GM12875 (cell line): ENCODE measurements around the gene KBTBD12.
"Not testable (repeated sequence)": the region's sequence is repeated elsewhere in the genome, so short reads cannot be mapped to it uniquely, and the experiment has no call there.

Source experiments
- H3K4me3 ChIP-seq: one replicate; pipeline ENCODE4 v1.5.1; 2011; ENCODE audit warnings: low read depth, low read length, control low read depth
- TF ChIP-seq, protein P1 (sequence below): IDR thresholded peaks from 2 replicates; pipeline ENCODE4 v1.5.1; 2011; ENCODE audit warnings: low read depth, mild to moderate bottlenecking, control low read depth, inconsistent platforms, low read length, moderate library complexity, borderline replicate concordance; ENCODE audit not compliant: insufficient read depth

The KBTBD12 gene

DNA sequence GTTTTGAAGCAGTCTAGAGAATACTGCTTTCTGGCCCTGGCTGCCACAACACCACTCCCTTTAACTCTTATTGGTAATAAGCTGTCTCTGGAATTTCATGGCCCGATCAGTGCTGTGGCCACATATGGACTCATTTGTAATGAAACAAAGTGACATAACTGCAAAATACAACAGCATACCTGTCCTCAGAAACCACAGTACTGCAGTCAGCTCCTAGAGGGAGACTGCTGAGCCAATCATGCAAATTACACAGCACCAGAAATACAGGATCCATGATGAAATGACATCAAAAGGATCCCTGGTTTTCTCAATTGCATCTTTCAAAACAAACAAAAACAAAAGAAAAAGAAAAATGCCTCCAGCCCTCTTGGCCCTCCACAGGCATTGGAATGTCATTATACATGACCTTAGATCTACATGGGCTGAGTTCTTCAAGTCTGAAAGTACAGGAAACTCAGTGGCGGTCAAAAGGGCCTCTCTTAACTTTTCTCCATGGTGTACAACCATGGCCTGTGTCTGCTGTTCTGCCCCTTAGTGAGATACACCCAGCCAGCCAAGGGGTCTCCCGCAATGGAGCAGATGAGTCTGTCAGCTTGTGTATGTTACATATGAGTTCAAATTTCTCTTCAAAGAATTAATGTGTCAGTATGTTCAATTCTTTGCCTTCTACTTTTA, 24.9 kb upstream of the KBTBD12 start:
- no peak overlapping the region for H3K4me3 ChIP-seq
- TF ChIP-seq, protein P1, sequence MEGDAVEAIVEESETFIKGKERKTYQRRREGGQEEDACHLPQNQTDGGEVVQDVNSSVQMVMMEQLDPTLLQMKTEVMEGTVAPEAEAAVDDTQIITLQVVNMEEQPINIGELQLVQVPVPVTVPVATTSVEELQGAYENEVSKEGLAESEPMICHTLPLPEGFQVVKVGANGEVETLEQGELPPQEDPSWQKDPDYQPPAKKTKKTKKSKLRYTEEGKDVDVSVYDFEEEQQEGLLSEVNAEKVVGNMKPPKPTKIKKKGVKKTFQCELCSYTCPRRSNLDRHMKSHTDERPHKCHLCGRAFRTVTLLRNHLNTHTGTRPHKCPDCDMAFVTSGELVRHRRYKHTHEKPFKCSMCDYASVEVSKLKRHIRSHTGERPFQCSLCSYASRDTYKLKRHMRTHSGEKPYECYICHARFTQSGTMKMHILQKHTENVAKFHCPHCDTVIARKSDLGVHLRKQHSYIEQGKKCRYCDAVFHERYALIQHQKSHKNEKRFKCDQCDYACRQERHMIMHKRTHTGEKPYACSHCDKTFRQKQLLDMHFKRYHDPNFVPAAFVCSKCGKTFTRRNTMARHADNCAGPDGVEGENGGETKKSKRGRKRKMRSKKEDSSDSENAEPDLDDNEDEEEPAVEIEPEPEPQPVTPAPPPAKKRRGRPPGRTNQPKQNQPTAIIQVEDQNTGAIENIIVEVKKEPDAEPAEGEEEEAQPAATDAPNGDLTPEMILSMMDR: no peak

DNA sequence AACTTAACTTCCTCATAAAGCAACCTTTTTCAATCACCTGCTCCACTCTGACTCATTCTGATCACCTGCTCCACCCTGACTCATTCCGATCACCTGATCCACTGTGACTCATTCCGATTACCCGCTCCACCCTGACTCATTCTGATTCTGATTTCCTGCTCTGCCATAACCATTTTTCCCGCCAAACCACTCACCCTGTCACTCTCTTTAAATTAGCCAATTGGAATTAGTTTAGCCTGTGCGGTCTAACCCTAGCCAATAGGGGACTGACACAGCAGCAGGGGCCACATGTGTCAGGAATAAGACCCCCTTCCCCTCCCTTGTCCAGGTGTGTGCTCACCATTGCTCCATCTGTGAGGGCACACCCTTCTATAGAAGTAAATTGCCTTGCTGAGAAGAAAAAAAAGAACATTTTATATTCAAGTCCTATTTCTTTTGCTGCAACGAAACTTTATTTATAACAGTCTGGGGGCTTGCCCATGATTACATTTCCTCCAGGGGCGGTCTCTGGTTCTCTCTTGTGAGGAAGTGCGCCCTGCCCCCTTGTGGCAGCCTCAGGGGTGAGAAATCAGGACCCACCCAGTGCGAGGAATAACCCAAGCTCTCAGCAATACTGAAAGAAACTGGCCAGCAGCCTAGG, 24.3 kb upstream of the KBTBD12 start:
- H3K4me3 ChIP-seq: not testable (repeated sequence)

DNA sequence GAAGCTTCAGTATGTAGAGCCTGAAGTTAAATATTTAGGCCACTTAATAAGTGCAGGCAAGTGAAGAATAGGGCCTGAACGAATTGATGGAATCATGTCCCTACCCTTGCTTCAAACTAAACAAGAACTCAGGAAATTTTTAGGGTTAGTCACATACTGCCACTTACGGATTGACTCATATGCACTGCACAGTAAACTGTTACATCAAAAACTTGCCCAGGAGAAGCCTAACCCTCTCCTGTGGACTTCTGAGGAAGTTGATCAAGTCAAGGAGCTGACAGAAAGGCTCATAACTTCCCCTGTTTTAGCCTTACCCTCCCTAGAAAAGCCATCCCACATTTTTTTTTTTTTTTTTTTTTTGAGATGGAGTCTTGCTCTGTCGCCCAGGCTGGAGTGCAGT, 20.6 kb upstream of the KBTBD12 start:
- TF ChIP-seq, protein P1: no peak

DNA sequence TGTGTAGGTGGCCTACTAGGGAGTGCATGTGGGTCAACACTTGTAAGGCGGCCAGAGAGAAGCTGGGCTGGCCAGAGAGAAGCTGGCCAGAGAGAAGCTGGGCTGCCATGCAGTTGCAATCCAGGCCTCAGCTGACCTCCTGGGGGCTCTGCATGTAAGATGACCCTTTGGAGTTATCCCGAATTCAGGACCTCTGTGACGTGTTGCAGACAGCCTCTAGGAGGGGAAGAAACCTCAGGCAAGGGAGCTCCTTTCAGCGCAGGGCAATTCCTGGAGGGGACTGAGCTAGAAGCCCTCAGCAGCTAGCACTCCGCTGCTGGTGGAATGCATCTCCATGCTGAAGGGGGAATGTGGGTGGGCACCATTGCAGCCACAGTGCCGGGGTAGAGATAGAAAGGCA, 15.8 kb upstream of the KBTBD12 start:
- no peak overlapping the region for H3K4me3 ChIP-seq
- TF ChIP-seq, protein P1: no peak

More for the DNA sequence above, 20.6 kb upstream of the KBTBD12 start:
- H3K4me3 ChIP-seq: no peak overlapping the region

DNA sequence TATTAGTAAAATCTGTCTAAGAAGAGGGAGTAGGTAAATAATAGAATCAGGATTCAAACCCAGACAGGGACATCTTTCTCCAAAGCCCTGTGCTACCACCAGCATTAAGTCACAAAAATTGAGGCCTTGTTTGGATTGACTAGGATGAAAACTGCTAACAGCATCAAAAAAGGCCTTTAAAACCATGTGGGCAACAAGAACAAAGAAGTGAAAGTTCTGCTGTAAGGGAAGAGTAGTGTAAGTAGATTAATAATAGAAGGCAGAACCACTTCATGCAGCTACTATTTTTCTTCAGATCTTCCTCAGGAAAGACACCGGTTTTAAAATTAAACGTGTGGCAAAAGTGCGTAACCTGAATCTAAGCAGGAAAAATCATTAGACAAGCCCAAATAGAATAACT, 15.3 kb upstream of the KBTBD12 start:
- TF ChIP-seq, protein P1: no peak
- no peak overlapping the region for H3K4me3 ChIP-seq

DNA sequence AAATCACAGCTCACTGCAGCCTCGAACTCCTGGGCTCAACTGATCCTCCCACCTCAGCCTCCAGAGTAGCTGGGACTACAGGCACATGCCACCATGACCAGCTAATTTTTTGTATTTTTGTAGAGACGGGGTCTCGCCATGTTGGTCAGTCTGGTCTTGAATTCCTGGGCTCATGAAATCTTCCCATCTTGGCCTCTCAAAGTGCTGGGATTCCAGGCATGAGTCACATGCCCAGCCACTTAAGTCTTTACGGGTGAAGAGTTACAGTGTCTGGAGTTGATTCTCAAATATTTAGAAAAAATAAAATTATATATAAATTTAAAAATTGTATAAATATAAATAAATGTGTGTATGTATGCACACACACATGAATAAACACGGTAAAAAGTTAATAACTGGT, 14.5 kb upstream of the KBTBD12 start:
- H3K4me3 ChIP-seq: no peak overlapping the region
- TF ChIP-seq, protein P1: no peak

DNA sequence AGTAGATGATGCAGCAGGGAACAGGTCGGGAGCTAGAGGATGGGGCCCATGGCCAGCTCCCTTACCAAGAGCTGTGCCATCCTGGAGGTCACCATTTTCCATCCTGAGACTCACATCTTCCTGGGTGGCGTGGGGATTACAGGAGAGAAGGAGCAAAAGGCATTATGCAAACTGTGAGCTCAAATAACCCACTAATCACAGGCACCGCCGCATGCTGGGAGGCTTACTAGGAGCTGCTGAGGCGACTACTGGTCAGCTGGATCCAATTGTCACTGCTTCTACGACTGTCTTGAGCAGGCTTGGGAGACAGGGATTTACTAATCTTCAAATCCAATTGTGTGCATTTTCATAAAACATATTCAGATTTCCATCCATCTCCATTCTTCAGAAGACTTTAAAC, 12.5 kb upstream of the KBTBD12 start:
- TF ChIP-seq, protein P1: no peak
- H3K4me3 ChIP-seq: no peak overlapping the region
